ENCODE results near the gene PLCB4. TPM values are rescaled to one million over a fixed set of nuclear protein-coding genes. Genes with fewer than 3 reads are reported as not detected.

Gene PLCB4
- polyA plus RNA-seq, 1 donor (not counting 4 experiments of a cell fraction or from before 2014, with no cell fraction given): 4.1 TPM

DNA sequence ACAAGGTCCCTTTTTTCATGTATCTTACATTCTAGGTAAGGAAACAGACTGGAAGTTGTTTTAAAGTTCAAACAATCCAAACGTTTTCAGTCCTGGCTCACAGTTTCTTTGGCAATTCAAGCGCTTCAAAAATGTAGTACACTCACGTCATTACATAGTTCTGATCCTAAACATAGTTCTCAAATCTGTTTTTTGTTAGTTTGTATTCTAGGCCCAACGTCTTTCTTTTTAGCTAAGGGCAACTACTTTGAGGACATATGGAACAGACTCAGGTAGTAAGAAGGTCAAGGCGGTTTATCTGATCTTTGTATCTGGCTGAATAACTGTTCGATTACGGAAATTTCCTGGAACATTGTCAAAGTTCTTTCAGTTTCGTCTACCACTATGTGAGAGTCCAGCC lies 36.9 kb upstream of the PLCB4 start:
- Histone ChIP-seq H4K20me1 (ENCODE audit: control insufficient read depth, extremely low read depth, insufficient read depth, low read length) (no peaks in the 10 kb centered on the region), H3K36me3 (ENCODE audit: control insufficient read depth in 2 of 2, extremely low read depth in 1 of 2, insufficient read depth in 2 of 2, low read length in 2 of 2) (no peaks in the 10 kb centered on the region), H3K9me3 (ENCODE audit: control insufficient read depth, low read depth, low read length) (no peaks in the 10 kb centered on the region), H3K9ac (ENCODE audit: control insufficient read depth, extremely low read depth, insufficient read depth, low read length) (no peak overlapping the region), H3K27me3 (ENCODE audit: control insufficient read depth, extremely low read depth, insufficient read depth, low read length) (no peaks in the 10 kb centered on the region), H2AFZ (ENCODE audit: control insufficient read depth, low read length) (no peak overlapping the region), H3K79me2 (ENCODE audit: control insufficient read depth, insufficient read depth, low read length) (no peaks in the 10 kb centered on the region), H3K4me2 (ENCODE audit: control insufficient read depth, extremely low read depth, insufficient read depth, low read depth, low read length) (no peak overlapping the region), H3K9me1 (ENCODE audit: control insufficient read depth, extremely low read depth, insufficient read depth, low read length) (no peaks in the 10 kb centered on the region), H3K4me1 (ENCODE audit: control insufficient read depth, extremely low read depth, insufficient read depth, low read length) (no peaks in the 10 kb centered on the region), H3K27ac (ENCODE audit: control insufficient read depth, insufficient read depth, low read length) (no peak overlapping the region), H3K4me3 (ENCODE audit: control insufficient read depth in 2 of 3, extremely low read depth in 1 of 3, insufficient read depth in 2 of 3, low read depth in 1 of 3, low read length in 3 of 3) (no peak overlapping the region)
- FAIRE-seq: no peak
- dilution Hi-C loops (cut with MboI; ENCODE audit: extremely low pct_ligation_motif_present, low sequenced_read_pairs): no loop called here
- DNase-seq (ENCODE audit: low read depth, low spot score): no peak
- TF ChIP-seq, protein P1, sequence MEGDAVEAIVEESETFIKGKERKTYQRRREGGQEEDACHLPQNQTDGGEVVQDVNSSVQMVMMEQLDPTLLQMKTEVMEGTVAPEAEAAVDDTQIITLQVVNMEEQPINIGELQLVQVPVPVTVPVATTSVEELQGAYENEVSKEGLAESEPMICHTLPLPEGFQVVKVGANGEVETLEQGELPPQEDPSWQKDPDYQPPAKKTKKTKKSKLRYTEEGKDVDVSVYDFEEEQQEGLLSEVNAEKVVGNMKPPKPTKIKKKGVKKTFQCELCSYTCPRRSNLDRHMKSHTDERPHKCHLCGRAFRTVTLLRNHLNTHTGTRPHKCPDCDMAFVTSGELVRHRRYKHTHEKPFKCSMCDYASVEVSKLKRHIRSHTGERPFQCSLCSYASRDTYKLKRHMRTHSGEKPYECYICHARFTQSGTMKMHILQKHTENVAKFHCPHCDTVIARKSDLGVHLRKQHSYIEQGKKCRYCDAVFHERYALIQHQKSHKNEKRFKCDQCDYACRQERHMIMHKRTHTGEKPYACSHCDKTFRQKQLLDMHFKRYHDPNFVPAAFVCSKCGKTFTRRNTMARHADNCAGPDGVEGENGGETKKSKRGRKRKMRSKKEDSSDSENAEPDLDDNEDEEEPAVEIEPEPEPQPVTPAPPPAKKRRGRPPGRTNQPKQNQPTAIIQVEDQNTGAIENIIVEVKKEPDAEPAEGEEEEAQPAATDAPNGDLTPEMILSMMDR (optimal IDR thresholded peaks at IDR 0.05 in 1 of 3, IDR thresholded peaks at IDR 0.05 in 1 of 3, conservative IDR thresholded peaks at IDR 0.05 in 1 of 3; ENCODE audit: extremely low read depth in 1 of 3, insufficient read depth in 2 of 3, low read length in 3 of 3): no peak
- TF ChIP-seq EZH2 (IDR thresholded peaks at IDR 0.05; ENCODE audit: low read length): no peak

GRCh38 chr20:9032758-9033157 lies 36.1 kb upstream of the PLCB4 start:
- H3K9me1 ChIP-seq (ENCODE audit: control insufficient read depth, extremely low read depth, insufficient read depth, low read length): no peaks in the 10 kb centered on the region
- no peaks in the 10 kb centered on the region for H3K36me3 ChIP-seq (ENCODE audit: control insufficient read depth in 2 of 2, extremely low read depth in 1 of 2, insufficient read depth in 2 of 2, low read length in 2 of 2)
- DNase-seq (ENCODE audit: low read depth, low spot score) (no peak), FAIRE-seq (no peak)
- no peaks in the 10 kb centered on the region for H3K27me3 ChIP-seq (ENCODE audit: control insufficient read depth, extremely low read depth, insufficient read depth, low read length)
- H3K27ac ChIP-seq (ENCODE audit: control insufficient read depth, insufficient read depth, low read length): no peak overlapping the region
- no peaks in the 10 kb centered on the region for H4K20me1 ChIP-seq (ENCODE audit: control insufficient read depth, extremely low read depth, insufficient read depth, low read length)
- no peak overlapping the region for H3K4me3 ChIP-seq (ENCODE audit: control insufficient read depth in 2 of 3, extremely low read depth in 1 of 3, insufficient read depth in 2 of 3, low read depth in 1 of 3, low read length in 3 of 3)
- no peak overlapping the region for H3K4me2 ChIP-seq (ENCODE audit: control insufficient read depth, extremely low read depth, insufficient read depth, low read depth, low read length)
- no peak overlapping the region for H3K9ac ChIP-seq (ENCODE audit: control insufficient read depth, extremely low read depth, insufficient read depth, low read length)
- no peaks in the 10 kb centered on the region for H3K4me1 ChIP-seq (ENCODE audit: control insufficient read depth, extremely low read depth, insufficient read depth, low read length)
- H3K9me3 ChIP-seq (ENCODE audit: control insufficient read depth, low read depth, low read length): no peaks in the 10 kb centered on the region
- H3K79me2 ChIP-seq (ENCODE audit: control insufficient read depth, insufficient read depth, low read length): no peaks in the 10 kb centered on the region
- no peak for TF ChIP-seq EZH2 (IDR thresholded peaks at IDR 0.05; ENCODE audit: low read length)
- TF ChIP-seq, protein P1 (optimal IDR thresholded peaks at IDR 0.05 in 1 of 3, IDR thresholded peaks at IDR 0.05 in 1 of 3, conservative IDR thresholded peaks at IDR 0.05 in 1 of 3; ENCODE audit: extremely low read depth in 1 of 3, insufficient read depth in 2 of 3, low read length in 3 of 3): no peak
- dilution Hi-C loops (cut with MboI; ENCODE audit: extremely low pct_ligation_motif_present, low sequenced_read_pairs): no loop called here
- no peak overlapping the region for H2AFZ ChIP-seq (ENCODE audit: control insufficient read depth, low read length)
